PC-3 (cell line): ENCODE measurements around the gene YY1.

Source experiments
- CTCF ChIP-seq: fragments of 300-600 bp; sonication (generic); conservative IDR thresholded peaks from 2 replicates; pipeline ENCODE4 v1.5.1; 2017; ENCODE audit warnings: antibody characterized with exemption, low read depth, mild to moderate bottlenecking, low read length
- EZH2phosphoT487 ChIP-seq: fragments of 300-600 bp; sonication (generic); IDR thresholded peaks from 2 replicates; pipeline ENCODE4 v1.6.1; 2018; ENCODE audit warnings: mild to moderate bottlenecking, antibody characterized with exemption, low read length, borderline replicate concordance

- TF ChIP-seq EZH2phosphoT487 (no peak), CTCF (no peak)
Measured at GRCh38 chr14:100213587-100213955, 25.4 kb upstream of the YY1 start.
